ENCODE data around the gene TLE2.

- no peak for TF ChIP-seq POLR2A (IDR thresholded peaks at IDR 0.05)
- TF ChIP-seq, protein P1, sequence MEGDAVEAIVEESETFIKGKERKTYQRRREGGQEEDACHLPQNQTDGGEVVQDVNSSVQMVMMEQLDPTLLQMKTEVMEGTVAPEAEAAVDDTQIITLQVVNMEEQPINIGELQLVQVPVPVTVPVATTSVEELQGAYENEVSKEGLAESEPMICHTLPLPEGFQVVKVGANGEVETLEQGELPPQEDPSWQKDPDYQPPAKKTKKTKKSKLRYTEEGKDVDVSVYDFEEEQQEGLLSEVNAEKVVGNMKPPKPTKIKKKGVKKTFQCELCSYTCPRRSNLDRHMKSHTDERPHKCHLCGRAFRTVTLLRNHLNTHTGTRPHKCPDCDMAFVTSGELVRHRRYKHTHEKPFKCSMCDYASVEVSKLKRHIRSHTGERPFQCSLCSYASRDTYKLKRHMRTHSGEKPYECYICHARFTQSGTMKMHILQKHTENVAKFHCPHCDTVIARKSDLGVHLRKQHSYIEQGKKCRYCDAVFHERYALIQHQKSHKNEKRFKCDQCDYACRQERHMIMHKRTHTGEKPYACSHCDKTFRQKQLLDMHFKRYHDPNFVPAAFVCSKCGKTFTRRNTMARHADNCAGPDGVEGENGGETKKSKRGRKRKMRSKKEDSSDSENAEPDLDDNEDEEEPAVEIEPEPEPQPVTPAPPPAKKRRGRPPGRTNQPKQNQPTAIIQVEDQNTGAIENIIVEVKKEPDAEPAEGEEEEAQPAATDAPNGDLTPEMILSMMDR (IDR thresholded peaks at IDR 0.05) = no peak
Observed at GRCh38 chr19:3056417-3057088, 27.5 kb upstream of the TLE2 start.
